Stromal cell of bone marrow (primary cell): ENCODE measurements around the gene BLM.

Experiments
- DNase-seq: peaks from one replicate; pipeline ENCODE4 v3.0.0-alpha.2; 2012; ENCODE audit warnings: low read depth

Gene BLM

GRCh38 chr15:90790057-90790456 is 72.9 kb downstream of the BLM start:
- no peak for DNase-seq

GRCh38 chr15:90790561-90790960 is 73.4 kb downstream of the BLM start:
- DNase-seq, result no peak

- DNase-seq, result no peak
These were observed 77.4 kb downstream of the BLM start for GRCh38 chr15:90794538-90794937.

GRCh38 chr15:90799639-90800170 is 82.6 kb downstream of the BLM start:
- no peak for DNase-seq

- DNase-seq, result no peak
These were observed 84.7 kb downstream of the BLM start for GRCh38 chr15:90801803-90802202.

- no peak for DNase-seq
These were observed 90.1 kb downstream of the BLM start for GRCh38 chr15:90807074-90807785.

- DNase-seq, result no peak
These were observed 90.6 kb downstream of the BLM start for GRCh38 chr15:90807786-90808086.

- DNase-seq, result no peak
These were observed 91.5 kb downstream of the BLM start for GRCh38 chr15:90808517-90809235.

- DNase-seq, result no peak
These were observed 92.4 kb downstream of the BLM start for GRCh38 chr15:90809536-90809935.

GRCh38 chr15:90810354-90810753 is 93.2 kb downstream of the BLM start:
- no peak for DNase-seq

GRCh38 chr15:90812171-90812957 is 95.2 kb downstream of the BLM start:
- DNase-seq, result no peak

GRCh38 chr15:90812958-90813265 is 95.8 kb downstream of the BLM start:
- DNase-seq, result no peak

GRCh38 chr15:90813796-90814190 is 96.6 kb downstream of the BLM start:
- no peak for DNase-seq

GRCh38 chr15:90814191-90814821 is 97.2 kb downstream of the BLM start:
- DNase-seq, result no peak

- DNase-seq, result no peak
These were observed 99.4 kb downstream of the BLM start for GRCh38 chr15:90816401-90817116.

- DNase-seq, result no peak
These were observed 100.2 kb downstream of the BLM start for GRCh38 chr15:90817117-90818057.

GRCh38 chr15:90818251-90819210 is 101.4 kb downstream of the BLM start:
- DNase-seq, result no peak

- DNase-seq, result no peak
These were observed 102.2 kb downstream of the BLM start for GRCh38 chr15:90819390-90819789.

- DNase-seq, result no peak
These were observed 102.7 kb downstream of the BLM start for GRCh38 chr15:90819850-90820249.

- DNase-seq, result no peak
These were observed 103.3 kb downstream of the BLM start for GRCh38 chr15:90820481-90820880.
